ENCODE data around the gene SERPINA12. TPM values are rescaled to one million over a fixed set of nuclear protein-coding genes. Genes with fewer than 3 reads are reported as not detected.

The SERPINA12 gene
- total RNA-seq, 1 experiment from 2014 or later: not detected

GRCh38 chr14:94515426-94515825 is 6.2 kb upstream of the SERPINA12 start:
- no CpG with 5 or more reads among the region's 9 CpGs for WGBS (ENCODE audit: extremely low coverage, insufficient read length, low lambda C conversion rate)

More at GRCh38 chr14:94515426-94515825, 6.2 kb upstream of the SERPINA12 start:
- Histone ChIP-seq H2BK5ac (ENCODE audit: insufficient read length, low read length) (no peak overlapping the region), H3K14ac (ENCODE audit: insufficient read depth, low read length) (no peak overlapping the region; the same call in 1 of the 2 replicates), H2BK12ac (ENCODE audit: insufficient read length, low read depth, low read length) (no peak overlapping the region), H3K79me2 (ENCODE audit: insufficient read depth, low read length) (no peaks in the 10 kb centered on the region), H3K4me1 (ENCODE audit: insufficient read depth, low read length) (peaks cover 8% of the 10 kb centered on the region; the same call in 1 of the 2 replicates), H2AK5ac (ENCODE audit: insufficient read length, low read length) (no peak overlapping the region), H3K23ac (ENCODE audit: insufficient read length, low read depth, low read length) (no peak overlapping the region), H4K8ac (replicated peaks; ENCODE audit: insufficient read length, low read depth, low read length) (no peak overlapping the region), H4K5ac (ENCODE audit: insufficient read length, low read depth, low read length) (no peak overlapping the region), H2BK20ac (ENCODE audit: low read depth, low read length, poor library complexity, severe bottlenecking) (no peak overlapping the region), H2BK120ac (ENCODE audit: low read depth, low read length, poor library complexity, severe bottlenecking) (no peak overlapping the region), H3K9ac (ENCODE audit: extremely low read depth, insufficient read length, low read length) (no peak overlapping the region), H3K4me2 (ENCODE audit: insufficient read depth, insufficient read length, low read length) (no peak overlapping the region), H2BK15ac (ENCODE audit: low read depth, low read length) (no peak overlapping the region), H4K91ac (ENCODE audit: insufficient read length, low read depth, low read length) (no peak overlapping the region), H3K4ac (ENCODE audit: low read depth, low read length) (no peak overlapping the region), H3K18ac (ENCODE audit: insufficient read length, low read depth, low read length) (no peak overlapping the region), H3K79me1 (ENCODE audit: insufficient read depth, low read depth, low read length, poor library complexity, severe bottlenecking) (no peaks in the 10 kb centered on the region), H3K56ac (ENCODE audit: insufficient read length, low read depth, low read length) (no peak overlapping the region), H3T11ph (ENCODE audit: low read length) (no peak overlapping the region), H3K27me3 (ENCODE audit: insufficient read depth, low read length) (no peaks in the 10 kb centered on the region), H3K27ac (ENCODE audit: insufficient read length, low read depth, low read length) (no peak overlapping the region), H4K20me1 (ENCODE audit: control insufficient read depth, insufficient read depth, insufficient read length) (no peaks in the 10 kb centered on the region), H3K9me3 (ENCODE audit: control insufficient read depth, low read depth, low read length) (no peaks in the 10 kb centered on the region), H3K23me2 (ENCODE audit: insufficient read length, low read depth, low read length, poor library complexity, severe bottlenecking) (no peaks in the 10 kb centered on the region), H2AFZ (ENCODE audit: low read length) (no peak overlapping the region)
- TF ChIP-seq CTCF (conservative IDR thresholded peaks at IDR 0.05): no peak
- no peak for DNase-seq
- Mint-ChIP-seq H3K4me3 (no peak overlapping the region), H3K27me3 (ENCODE audit: low read depth) (peaks cover 16% of the 10 kb centered on the region), H3K36me3 (ENCODE audit: insufficient read depth in 1 of 3, low read depth in 3 of 3) (peaks cover 0 to 15% (median 2%) of the 10 kb centered on the region in 3 experiments; a peak in 4 of 7 replicates), H3K27ac (no peak overlapping the region), H3K9me3 (peaks cover 9 to 11% of the 10 kb centered on the region in 2 experiments), H3K4me1 (peaks cover 14 to 23% of the 10 kb centered on the region in 2 experiments)

Data from H9 (cell line).